ENCODE data around the gene ACO2.
"Not testable (repeated sequence)": the region's sequence is repeated elsewhere in the genome, so short reads cannot be mapped to it uniquely, and the experiment has no call there.

ACO2 gene

DNA sequence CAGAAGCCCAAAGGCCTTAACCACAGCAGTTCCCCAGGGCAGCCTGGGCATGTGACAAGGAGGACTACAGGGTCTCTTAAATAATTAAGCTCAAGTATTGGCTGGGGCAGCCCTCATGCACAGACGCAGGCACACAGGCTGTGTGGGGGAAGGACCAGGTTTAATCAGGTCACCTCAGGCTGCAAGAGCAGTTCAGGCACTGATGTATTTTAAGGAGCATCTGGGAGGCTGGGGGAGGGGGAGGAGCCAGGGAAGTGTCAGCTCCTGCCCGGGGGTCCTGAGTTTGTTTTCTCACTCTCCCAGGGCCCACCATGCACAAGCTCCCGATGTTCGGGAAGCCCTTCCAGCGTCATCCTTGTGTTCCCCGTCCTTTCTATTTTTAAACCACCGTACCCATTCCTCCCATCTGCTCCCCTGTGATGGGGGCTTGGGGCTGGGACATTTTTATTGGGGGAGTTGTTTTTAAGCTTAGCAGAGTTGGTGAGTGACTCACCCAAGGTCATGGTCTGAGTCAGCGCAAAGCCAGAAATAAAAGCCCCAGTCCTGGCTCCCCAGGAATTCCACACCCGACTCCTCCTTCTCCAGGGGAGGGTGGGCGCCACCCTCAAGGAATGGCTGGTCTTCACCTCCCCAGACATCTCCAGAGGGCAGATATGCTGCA, 94.3 kb downstream of the ACO2 start:
- H3K4me3 ChIP-seq (ENCODE audit: low read length): no peak overlapping the region
- TF ChIP-seq, protein P1, sequence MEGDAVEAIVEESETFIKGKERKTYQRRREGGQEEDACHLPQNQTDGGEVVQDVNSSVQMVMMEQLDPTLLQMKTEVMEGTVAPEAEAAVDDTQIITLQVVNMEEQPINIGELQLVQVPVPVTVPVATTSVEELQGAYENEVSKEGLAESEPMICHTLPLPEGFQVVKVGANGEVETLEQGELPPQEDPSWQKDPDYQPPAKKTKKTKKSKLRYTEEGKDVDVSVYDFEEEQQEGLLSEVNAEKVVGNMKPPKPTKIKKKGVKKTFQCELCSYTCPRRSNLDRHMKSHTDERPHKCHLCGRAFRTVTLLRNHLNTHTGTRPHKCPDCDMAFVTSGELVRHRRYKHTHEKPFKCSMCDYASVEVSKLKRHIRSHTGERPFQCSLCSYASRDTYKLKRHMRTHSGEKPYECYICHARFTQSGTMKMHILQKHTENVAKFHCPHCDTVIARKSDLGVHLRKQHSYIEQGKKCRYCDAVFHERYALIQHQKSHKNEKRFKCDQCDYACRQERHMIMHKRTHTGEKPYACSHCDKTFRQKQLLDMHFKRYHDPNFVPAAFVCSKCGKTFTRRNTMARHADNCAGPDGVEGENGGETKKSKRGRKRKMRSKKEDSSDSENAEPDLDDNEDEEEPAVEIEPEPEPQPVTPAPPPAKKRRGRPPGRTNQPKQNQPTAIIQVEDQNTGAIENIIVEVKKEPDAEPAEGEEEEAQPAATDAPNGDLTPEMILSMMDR (IDR thresholded peaks at IDR 0.05; ENCODE audit: insufficient read depth, low read depth, low read length, missing control alignments): no peak
- peak; percentile 55 for DNase-seq (ENCODE audit: low read depth)

DNA sequence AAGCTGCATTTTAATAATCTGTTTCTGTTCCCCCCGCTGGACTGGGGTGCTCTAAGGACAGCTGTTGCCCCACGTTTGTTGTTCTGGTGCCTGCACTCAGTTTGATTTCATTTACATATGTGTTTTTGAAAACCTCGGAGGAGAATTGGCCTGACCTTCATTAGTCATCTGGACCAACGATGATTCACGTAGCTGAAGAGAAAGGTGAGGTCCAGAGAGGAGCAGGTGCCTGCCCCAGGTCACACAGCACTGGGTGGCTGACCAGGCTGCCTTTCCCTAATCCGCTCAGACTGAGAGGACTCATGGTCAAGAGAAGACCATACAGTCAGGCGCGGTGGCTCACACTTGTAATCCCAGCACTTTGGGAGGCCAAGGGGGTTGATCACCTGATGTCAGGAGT, 95.6 kb downstream of the ACO2 start:
- H3K4me3 ChIP-seq (ENCODE audit: low read length): no peak overlapping the region
- peak; percentile 30 for DNase-seq (ENCODE audit: low read depth)
- TF ChIP-seq, protein P1 (IDR thresholded peaks at IDR 0.05; ENCODE audit: insufficient read depth, low read depth, low read length, missing control alignments): no peak

DNA sequence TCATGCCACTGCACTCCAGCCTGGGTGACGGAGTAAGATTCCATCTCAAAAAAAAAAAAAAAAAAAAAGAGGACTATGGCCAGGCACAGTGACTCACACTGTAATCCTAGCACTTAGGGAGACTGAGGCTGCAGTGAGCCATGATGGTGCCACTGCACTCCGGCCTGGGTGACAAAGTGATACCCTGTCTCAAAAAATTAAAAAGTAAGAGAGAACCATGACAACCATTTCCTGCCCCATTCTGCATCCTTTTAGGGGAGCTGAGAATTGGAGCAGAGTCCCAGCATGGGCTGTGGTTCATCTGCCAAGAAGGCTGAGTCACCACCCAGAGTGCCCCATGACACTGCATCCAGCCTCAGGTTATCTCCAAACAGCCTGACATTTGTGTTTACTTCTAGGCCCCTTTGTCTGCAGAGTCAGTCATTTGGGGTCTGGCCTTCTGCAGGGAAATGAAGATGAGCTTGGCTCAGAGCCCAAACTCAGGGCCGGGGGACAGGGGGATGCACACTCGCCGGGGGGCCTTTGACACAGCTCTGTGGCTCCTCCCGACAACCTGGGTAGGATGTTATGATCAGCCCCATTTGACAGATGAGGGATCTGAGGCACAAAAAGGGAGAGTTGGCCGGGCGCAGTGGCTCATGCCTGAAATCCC, 96.6 kb downstream of the ACO2 start:
- TF ChIP-seq, protein P1 (IDR thresholded peaks at IDR 0.05; ENCODE audit: insufficient read depth, low read depth, low read length, missing control alignments): no peak
- H3K4me3 ChIP-seq (ENCODE audit: low read length): no peak overlapping the region
- DNase-seq (ENCODE audit: low read depth): peak; percentile 79

DNA sequence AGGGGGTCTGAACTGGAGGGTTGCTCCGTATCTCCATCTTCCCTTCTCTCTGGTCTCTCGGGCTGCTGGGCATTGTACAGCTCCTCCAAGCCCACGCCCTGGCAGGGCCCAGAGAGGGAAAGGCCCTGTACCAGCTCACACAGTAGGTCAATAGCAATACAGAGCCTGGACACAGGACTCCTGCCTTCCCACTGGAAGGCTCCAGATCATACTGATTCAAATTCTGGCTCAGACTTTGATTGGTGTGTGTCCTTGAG, 98.5 kb downstream of the ACO2 start:
- TF ChIP-seq, protein P1 (IDR thresholded peaks at IDR 0.05; ENCODE audit: insufficient read depth, low read depth, low read length, missing control alignments): no peak
- no peak for DNase-seq (ENCODE audit: low read depth)
- H3K4me3 ChIP-seq (ENCODE audit: low read length): no peak overlapping the region

DNA sequence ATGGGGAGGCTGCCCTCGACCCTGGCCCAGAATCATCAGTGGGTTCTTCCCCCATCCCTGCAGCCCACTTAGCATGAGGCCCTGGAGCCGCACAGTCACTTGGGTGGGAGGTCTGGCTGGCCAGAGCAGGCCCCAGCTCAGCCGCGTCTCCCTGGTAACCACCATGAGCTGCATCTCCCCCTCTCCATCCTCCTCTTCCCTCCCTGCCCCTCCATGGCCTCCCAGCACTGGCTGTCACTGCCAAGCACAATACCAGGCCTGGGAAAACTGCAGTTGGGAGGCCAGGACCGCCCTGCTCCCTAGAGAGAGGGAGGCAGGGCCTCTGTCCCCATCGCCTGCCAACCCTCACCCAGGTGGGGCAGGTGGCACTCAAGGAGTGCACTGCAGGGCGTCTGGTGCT, 99.9 kb downstream of the ACO2 start:
- no peak overlapping the region for H3K4me3 ChIP-seq (ENCODE audit: low read length)
- no peak for DNase-seq (ENCODE audit: low read depth)
- TF ChIP-seq, protein P1 (IDR thresholded peaks at IDR 0.05; ENCODE audit: insufficient read depth, low read depth, low read length, missing control alignments): no peak

DNA sequence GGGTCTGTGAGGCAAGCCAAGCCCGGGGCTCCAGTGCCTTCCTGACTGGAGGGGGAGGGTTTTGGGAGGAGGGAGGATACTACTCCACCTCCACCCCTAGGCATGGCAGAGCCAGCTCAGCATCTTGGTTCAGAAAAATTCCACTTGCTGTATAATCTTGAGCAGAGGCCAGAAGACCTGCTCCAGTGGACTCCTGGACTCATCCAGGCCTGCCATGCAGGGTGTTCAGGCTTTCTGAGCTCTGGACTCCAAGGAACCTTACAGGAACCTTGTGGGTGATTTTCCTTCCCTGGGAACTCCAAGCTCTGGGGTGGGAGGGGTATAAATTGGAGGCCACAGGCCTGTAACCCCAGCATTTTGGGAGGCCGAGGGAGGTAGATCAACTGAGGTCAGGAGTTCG, 101.3 kb downstream of the ACO2 start:
- TF ChIP-seq, protein P1 (IDR thresholded peaks at IDR 0.05; ENCODE audit: insufficient read depth, low read depth, low read length, missing control alignments): no peak
- H3K4me3 ChIP-seq (ENCODE audit: low read length): no peak overlapping the region
- DNase-seq (ENCODE audit: low read depth): no peak

DNA sequence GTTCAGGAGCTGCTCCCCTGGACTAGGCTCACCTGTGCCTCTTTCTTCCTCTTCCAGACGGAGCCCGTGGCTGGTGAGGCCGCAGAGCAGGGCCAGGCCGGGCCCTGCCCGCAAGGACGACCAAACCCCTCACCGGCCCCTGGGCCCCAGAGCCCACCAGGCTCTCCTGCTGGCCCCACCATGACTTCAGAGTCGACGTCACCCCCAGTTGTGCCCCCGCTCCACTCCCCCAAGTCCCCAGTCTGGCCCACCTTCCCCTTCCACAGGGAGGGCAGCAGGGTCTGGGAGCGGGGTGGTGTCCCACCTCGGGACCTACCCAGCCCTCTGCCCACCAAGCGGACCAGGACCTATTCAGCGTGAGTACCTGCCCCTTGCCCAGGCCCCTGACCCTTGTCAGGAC, 102.9 kb downstream of the ACO2 start:
- no peak for DNase-seq (ENCODE audit: low read depth)
- TF ChIP-seq, protein P1 (IDR thresholded peaks at IDR 0.05; ENCODE audit: insufficient read depth, low read depth, low read length, missing control alignments): no peak
- H3K4me3 ChIP-seq (ENCODE audit: low read length): no peak overlapping the region

DNA sequence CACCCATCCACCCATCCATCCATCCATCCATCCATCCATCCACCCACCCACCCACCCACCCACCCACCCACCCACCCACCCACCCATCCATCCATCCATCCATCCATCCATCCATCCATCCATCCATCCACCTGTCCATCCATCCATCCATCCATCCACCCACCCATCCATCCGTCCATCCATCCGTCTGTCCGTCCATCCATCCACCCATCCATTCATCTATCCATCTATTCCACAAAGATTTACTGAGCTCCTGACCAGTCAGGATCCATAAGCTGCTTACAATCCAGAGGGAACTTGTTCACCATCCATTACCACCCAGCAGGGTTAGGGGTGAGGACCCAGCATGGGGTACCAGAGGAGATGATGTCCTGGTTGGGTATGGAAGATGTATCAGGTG, 103.4 kb downstream of the ACO2 start:
- not testable (repeated sequence) for H3K4me3 ChIP-seq (ENCODE audit: low read length); DNase-seq (ENCODE audit: low read depth)

Data from epithelial cell of esophagus (primary cell).